Measurements from ENCODE around the gene FAAP100. TPM values are rescaled to one million over a fixed set of nuclear protein-coding genes. Genes with fewer than 3 reads are reported as not detected.

Gene FAAP100
- 3.8 to 7.4 TPM (median 6.9 TPM) in 3 replicates for polyA plus RNA-seq
- polyA plus RNA-seq (2011; ENCODE audit: low read depth), result 2.7 TPM
- 3.7 and 9.0 TPM in 2 replicates for polyA plus RNA-seq (2011; cell fraction: cytosol; rRNA removed)
- polyA plus RNA-seq (2011; cell fraction: nucleus; rRNA removed), result 13.2 and 18.1 TPM in 2 replicates
- polyA plus RNA-seq (2012; ENCODE audit: low replicate concordance), result 8.1 and 11.7 TPM in 2 replicates
- 6.2 to 11.1 TPM (median 10.2 TPM) in 3 replicates for polyA minus RNA-seq
- 16.1 TPM for polyA minus RNA-seq (2011; cell fraction: cytosol; rRNA and poly(A)+ RNA removed)
- 14.0 and 14.1 TPM in 2 replicates for polyA minus RNA-seq (2011; cell fraction: nucleus; rRNA and poly(A)+ RNA removed)

DNA sequence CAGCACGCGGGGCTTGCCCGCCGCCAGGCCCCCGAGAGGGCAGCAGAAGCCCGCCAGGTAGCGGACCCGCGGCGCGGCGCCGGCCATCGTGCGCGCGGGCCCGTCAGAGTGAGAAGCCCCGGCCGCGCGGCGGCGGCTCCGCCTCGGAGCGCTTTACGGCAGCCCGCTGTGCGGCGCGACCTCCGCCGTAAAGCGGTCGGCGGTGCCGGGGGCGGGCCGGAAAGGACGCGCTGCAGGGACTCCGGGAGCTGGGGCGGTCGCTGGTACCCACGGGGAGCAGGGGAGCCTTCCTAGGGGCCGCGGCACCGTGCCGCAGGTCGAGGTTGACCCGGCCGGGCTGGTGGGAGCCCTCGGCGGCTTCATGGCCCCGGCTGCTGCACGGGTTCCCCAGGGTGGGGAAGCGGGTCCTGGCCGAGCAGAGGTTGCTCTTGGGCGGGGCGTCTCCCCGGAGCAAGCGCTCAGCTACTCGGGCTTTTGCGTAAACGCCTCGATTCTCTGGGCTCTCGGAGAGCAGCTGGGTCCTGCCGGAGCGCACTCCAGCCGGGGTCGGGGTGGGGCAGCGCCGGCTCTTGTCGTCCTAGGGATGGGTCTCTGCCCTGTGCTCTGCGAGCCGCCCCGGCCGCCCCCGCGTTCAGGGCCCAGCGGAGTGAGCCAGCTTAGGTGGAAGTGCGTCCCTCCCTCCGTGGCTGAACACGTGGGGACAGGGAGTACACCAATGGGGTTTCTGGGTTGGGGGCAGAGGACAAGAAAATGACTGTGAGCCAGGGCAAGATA, at the start of gene FAAP100:
Gene FAAP100 (minus strand): TSS at position 110 of the 774 bp plus-strand sequence. CDS start 23 bp downstream, at position 87.
- Histone ChIP-seq H3K36me3 (ENCODE audit: control insufficient read depth in 2 of 2, extremely low read depth in 1 of 2, insufficient read depth in 2 of 2, low read length in 2 of 2) (peaks cover 17 to 21% of the 10 kb centered on the region in 2 experiments), H2AFZ (ENCODE audit: control insufficient read depth, low read length) (peak within 1 kb of the TSS; percentile 85), H3K79me2 (ENCODE audit: control insufficient read depth, insufficient read depth, low read length) (peaks cover 24% of the 10 kb centered on the region), H3K9ac (ENCODE audit: control insufficient read depth, extremely low read depth, insufficient read depth, low read length) (peak within 1 kb of the TSS; percentile 78), H4K20me1 (ENCODE audit: control insufficient read depth, extremely low read depth, insufficient read depth, low read length) (no peaks in the 10 kb centered on the region), H3K4me1 (ENCODE audit: control insufficient read depth, extremely low read depth, insufficient read depth, low read length) (peaks cover 20% of the 10 kb centered on the region), H3K9me1 (ENCODE audit: control insufficient read depth, extremely low read depth, insufficient read depth, low read length) (no peaks in the 10 kb centered on the region), H3K9me3 (ENCODE audit: control insufficient read depth, low read depth, low read length) (no peaks in the 10 kb centered on the region), H3K27me3 (ENCODE audit: control insufficient read depth, extremely low read depth, insufficient read depth, low read length) (no peaks in the 10 kb centered on the region), H3K4me2 (ENCODE audit: control insufficient read depth, extremely low read depth, insufficient read depth, low read depth, low read length) (peak within 1 kb of the TSS; percentile 92), H3K27ac (ENCODE audit: control insufficient read depth, insufficient read depth, low read length) (peak within 1 kb of the TSS; percentile 65), H3K4me3 (ENCODE audit: control insufficient read depth in 2 of 3, extremely low read depth in 1 of 3, insufficient read depth in 2 of 3, low read depth in 1 of 3, low read length in 3 of 3) (peak within 1 kb of the TSS; percentile 79 to 92 (median 88))
- TF ChIP-seq EZH2 (IDR thresholded peaks at IDR 0.05; ENCODE audit: low read length), result no peak
- TF ChIP-seq, protein P1, sequence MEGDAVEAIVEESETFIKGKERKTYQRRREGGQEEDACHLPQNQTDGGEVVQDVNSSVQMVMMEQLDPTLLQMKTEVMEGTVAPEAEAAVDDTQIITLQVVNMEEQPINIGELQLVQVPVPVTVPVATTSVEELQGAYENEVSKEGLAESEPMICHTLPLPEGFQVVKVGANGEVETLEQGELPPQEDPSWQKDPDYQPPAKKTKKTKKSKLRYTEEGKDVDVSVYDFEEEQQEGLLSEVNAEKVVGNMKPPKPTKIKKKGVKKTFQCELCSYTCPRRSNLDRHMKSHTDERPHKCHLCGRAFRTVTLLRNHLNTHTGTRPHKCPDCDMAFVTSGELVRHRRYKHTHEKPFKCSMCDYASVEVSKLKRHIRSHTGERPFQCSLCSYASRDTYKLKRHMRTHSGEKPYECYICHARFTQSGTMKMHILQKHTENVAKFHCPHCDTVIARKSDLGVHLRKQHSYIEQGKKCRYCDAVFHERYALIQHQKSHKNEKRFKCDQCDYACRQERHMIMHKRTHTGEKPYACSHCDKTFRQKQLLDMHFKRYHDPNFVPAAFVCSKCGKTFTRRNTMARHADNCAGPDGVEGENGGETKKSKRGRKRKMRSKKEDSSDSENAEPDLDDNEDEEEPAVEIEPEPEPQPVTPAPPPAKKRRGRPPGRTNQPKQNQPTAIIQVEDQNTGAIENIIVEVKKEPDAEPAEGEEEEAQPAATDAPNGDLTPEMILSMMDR (optimal IDR thresholded peaks at IDR 0.05 in 1 of 3, IDR thresholded peaks at IDR 0.05 in 1 of 3, conservative IDR thresholded peaks at IDR 0.05 in 1 of 3; ENCODE audit: extremely low read depth in 1 of 3, insufficient read depth in 2 of 3, low read length in 3 of 3), result no peak
- dilution Hi-C loops (cut with MboI; ENCODE audit: extremely low pct_ligation_motif_present, low sequenced_read_pairs), result no loop called here
- DNase-seq (ENCODE audit: low read depth, low spot score) (no peak), FAIRE-seq (no peak)

DNA sequence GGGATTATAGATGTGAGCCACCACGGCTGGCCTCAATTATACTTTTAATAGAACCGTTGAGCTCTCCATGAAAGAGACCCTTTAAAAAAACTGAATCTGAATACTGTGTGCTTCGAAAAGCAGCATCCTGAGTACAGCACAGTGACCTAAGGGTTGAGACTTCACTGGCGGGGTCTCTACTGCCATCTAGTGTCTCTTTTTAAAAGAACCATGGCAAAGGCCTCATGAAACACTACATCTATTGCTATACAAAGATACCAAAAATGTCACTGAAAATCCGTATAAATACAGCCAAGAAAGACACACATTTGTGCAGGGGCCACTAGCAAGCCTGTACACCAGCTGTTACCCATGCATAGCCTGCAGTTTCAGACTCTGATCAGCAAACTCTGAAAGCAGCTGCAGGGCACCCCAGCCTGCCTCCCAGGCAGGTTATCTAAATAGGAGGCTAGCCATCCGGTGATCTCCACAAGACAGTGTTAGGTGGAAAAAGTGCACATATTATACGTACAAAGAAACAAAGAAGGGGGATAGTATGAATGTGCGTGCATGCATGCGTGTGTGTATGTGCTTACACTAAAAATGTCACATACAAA, 49.5 kb upstream of the FAAP100 start:
- no peaks in the 10 kb centered on the region for H3K9me1 ChIP-seq (ENCODE audit: control insufficient read depth, extremely low read depth, insufficient read depth, low read length)
- peaks cover 10% of the 10 kb centered on the region for H3K79me2 ChIP-seq (ENCODE audit: control insufficient read depth, insufficient read depth, low read length)
- H4K20me1 ChIP-seq (ENCODE audit: control insufficient read depth, extremely low read depth, insufficient read depth, low read length), result peaks cover 12% of the 10 kb centered on the region
- no peak overlapping the region for H3K4me3 ChIP-seq (ENCODE audit: control insufficient read depth in 2 of 3, extremely low read depth in 1 of 3, insufficient read depth in 2 of 3, low read depth in 1 of 3, low read length in 3 of 3)
- dilution Hi-C loops (cut with MboI; ENCODE audit: extremely low pct_ligation_motif_present, low sequenced_read_pairs), result no loop called here
- no peak overlapping the region for H3K27ac ChIP-seq (ENCODE audit: control insufficient read depth, insufficient read depth, low read length)
- H3K4me1 ChIP-seq (ENCODE audit: control insufficient read depth, extremely low read depth, insufficient read depth, low read length), result no peaks in the 10 kb centered on the region
- H3K36me3 ChIP-seq (ENCODE audit: control insufficient read depth in 2 of 2, extremely low read depth in 1 of 2, insufficient read depth in 2 of 2, low read length in 2 of 2), result peaks cover 35 to 47% of the 10 kb centered on the region in 2 experiments
- no peak overlapping the region for H3K9ac ChIP-seq (ENCODE audit: control insufficient read depth, extremely low read depth, insufficient read depth, low read length)
- peak; percentile 21 for DNase-seq (ENCODE audit: low read depth, low spot score)
- H3K4me2 ChIP-seq (ENCODE audit: control insufficient read depth, extremely low read depth, insufficient read depth, low read depth, low read length), result no peak overlapping the region
- TF ChIP-seq, protein P1 (optimal IDR thresholded peaks at IDR 0.05 in 1 of 3, IDR thresholded peaks at IDR 0.05 in 1 of 3, conservative IDR thresholded peaks at IDR 0.05 in 1 of 3; ENCODE audit: extremely low read depth in 1 of 3, insufficient read depth in 2 of 3, low read length in 3 of 3), result peak; percentile 61 to 69 (median 68)
- TF ChIP-seq EZH2 (IDR thresholded peaks at IDR 0.05; ENCODE audit: low read length), result no peak
- no peaks in the 10 kb centered on the region for H3K27me3 ChIP-seq (ENCODE audit: control insufficient read depth, extremely low read depth, insufficient read depth, low read length)
- FAIRE-seq, result no peak
- H3K9me3 ChIP-seq (ENCODE audit: control insufficient read depth, low read depth, low read length), result no peaks in the 10 kb centered on the region
- no peak overlapping the region for H2AFZ ChIP-seq (ENCODE audit: control insufficient read depth, low read length)
